ENCODE results near the gene TNNI2. TPM values are rescaled to one million over a fixed set of nuclear protein-coding genes. Genes with fewer than 3 reads are reported as not detected.
"Not testable (repeated sequence)": the region's sequence is repeated elsewhere in the genome, so short reads cannot be mapped to it uniquely, and the experiment has no call there.

Gene TNNI2
- 10.6 TPM for polyA plus RNA-seq (2013, experiment 1 of 2; ENCODE audit: insufficient read length)
- polyA plus RNA-seq (2013, experiment 2 of 2; ENCODE audit: insufficient read length) = 10.9 TPM

DNA sequence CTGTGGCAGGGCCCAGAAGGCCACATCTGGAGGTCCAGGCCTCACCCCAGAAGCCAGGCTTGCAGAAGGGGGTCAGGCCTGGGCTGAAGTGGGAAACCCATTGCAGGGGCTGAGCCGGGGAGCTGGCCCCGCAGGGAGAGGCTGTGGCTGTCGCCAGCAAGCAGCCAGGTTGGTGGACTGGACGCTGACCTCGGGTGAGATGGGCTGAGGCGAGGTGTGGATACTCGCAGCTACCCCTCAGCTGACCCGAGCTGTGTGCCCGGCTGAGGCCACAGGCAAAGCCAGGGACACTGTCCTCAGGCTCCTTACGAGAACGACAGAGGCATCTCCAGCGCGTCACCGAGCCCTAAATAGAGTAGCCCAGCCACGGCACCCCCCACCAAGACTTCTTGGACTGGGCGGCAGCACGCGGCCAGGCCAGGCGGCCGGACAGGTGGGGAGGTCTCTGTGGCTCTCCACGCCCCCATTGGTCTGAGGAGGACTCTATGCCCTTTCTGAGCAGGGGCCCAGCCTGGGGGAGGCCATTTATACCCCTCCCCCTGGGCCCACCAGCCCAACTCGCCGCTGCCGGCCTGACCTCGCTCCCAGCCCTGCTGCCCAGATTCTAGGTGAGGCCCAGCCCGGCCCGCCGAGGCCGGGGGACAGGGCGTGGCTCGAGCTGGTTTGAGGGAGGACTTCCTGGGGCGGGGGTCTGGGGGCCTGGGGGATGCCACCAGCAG lies at the start of gene TNNI2:
Gene TNNI2 (plus strand): TSS at position 556 of the 719 bp plus-strand sequence. CDS start 716 bp downstream, outside the sequence.
- DNase-seq = no peak

DNA sequence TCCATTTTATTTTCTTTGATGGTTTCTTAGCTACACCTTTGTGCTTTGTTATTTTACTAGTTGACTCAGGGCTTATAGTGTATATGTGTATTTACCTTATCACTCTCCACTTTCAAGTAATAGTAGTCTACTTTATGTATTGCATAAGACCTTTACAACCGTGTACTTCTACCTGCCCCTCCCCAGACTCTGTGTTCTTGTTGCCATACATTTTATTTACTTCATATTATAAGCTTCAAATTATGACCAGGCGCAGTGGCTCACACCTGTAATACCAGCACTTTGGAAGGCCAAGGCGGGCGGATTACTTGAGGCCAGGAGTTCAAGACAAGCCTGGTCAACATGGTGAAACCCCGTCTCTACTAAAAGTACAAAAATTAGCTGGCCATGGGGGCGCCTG lies 46.9 kb upstream of the TNNI2 start:
- DNase-seq = no peak

DNA sequence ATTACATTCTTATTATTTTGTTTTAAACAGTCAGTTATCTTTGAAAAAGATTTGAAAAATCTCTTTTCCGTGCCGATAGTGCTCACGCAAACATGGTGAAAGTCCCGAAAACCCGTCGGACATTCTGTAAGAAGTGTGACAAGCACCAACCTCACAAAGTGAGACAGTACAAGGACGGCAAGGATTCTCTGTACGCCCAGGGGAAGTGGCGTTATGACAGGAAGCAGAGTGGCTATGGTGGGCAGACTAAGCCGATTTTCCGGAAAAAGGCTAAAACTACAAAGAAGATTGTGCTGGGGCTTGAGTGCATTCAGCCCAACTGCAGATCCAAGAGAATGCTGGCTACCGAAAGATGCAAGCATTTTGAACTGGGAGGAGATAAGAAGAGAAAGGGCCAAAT lies 46.3 kb upstream of the TNNI2 start:
- no peak for DNase-seq

- DNase-seq = no peak
Measured at GRCh38 chr11:1793081-1793480, 45.7 kb upstream of the TNNI2 start.

GRCh38 chr11:1796413-1797011 lies 42.3 kb upstream of the TNNI2 start:
- DNase-seq = no peak

- DNase-seq = no peak
Measured at GRCh38 chr11:1797391-1798125, 41.2 kb upstream of the TNNI2 start.

DNA sequence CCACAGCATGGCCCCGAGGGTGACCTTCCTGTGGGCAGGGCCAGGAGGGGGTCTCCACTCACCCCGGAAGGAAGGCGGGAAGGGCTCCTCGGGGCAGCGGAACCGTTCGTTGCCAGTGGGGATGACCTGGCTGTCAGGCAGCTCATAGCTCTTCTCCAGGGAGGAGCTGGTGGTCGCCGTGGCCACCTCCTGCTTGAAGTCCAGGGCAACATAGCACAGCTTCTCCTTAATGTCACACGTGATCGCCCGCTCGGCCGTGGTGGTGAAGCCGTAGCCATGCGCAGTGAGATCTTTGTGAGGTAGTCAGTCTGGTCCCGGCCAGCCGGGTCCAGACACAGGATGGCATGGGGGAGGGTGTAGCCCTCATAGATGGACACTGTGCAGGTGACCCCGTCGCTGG lies 35.5 kb upstream of the TNNI2 start:
- DNase-seq = no peak

DNA sequence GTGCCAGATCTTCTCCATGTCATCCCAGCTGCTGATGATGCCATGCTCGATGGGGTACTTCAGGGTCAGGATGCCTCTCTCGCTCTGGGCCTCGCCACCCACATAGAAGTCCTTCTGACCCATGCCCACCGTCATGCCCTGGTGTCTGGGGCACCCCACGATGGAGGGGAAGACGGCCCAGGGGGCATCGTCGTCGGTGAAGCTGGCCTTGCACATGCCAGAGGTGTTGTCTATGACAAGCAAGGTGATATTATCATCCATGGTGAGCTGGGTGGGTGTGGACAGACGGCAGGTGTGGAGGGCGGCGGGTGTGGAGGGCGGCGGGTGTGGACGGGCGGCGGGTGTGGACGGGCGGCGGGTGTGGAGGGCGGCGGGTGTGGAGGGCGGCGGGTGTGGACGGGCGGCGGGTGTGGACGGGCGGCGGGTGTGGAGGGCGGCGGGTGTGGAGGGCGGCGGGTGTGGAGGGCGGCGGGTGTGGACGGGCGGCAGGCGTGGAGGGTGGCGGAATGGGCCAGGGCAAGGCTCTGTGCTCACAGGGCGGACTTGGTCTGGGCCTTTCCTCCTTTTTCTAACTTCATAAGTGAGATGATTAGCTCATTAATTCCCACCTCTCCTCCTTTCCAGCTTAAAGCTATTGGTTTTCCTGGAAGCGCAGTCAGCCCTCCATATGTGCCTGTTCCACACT lies 34.8 kb upstream of the TNNI2 start:
- not testable (repeated sequence) for DNase-seq

DNA sequence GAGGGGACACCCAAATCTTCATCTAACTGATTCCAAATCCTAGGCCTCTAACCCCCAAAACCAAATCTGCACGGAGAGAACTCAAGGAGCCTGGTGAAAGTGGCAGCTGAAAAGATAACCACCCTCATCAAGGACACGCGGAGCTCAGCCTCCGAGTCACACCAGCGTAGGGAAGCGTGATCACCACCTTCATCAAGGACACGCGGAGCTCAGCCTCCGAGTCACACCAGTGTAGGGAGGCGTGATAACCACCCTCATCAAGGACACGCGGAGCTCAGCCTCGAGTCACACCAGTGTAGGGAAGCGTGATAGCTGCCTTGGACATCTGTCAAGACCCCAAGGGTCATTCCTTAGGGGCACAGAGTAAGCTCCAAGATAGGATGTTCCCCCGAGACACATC lies 33.3 kb upstream of the TNNI2 start:
- DNase-seq = no peak

DNA sequence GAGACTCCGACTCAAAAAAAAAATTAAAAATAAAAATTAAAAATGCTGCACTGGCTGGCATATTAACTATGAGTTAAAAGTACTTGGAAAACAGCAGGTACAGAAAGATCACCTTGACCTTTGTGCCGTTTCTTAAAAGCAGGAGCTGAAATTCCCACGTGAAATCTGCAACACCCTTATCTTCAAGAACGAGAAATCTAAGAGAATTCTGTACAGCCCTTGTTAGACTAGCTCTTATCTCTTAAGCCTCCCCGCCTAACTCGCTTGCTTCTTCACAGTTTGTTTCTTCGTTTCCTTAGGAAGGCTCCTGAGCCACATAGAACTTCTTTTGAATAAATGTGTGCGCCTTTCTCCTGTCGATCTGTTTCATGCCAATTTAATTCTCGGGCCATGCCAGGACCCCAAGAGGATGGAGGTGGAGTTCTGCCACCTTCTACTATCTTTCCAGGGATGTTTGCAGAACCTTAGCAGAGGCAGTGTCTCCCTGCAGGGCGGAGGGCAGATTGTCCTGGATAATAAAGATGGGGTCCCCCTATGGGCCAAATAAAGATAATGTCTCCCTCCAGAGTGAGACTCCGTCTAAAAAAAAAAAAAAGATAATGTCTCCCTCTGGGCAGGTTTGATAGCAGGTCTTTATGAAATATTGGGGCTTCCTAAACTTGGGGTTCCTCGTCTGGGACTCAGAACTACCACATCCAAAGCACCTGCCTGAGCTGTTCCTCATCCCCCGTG lies 31.4 kb upstream of the TNNI2 start:
- no peak for DNase-seq

GRCh38 chr11:1810761-1811160 lies 28.0 kb upstream of the TNNI2 start:
- DNase-seq = no peak

DNA sequence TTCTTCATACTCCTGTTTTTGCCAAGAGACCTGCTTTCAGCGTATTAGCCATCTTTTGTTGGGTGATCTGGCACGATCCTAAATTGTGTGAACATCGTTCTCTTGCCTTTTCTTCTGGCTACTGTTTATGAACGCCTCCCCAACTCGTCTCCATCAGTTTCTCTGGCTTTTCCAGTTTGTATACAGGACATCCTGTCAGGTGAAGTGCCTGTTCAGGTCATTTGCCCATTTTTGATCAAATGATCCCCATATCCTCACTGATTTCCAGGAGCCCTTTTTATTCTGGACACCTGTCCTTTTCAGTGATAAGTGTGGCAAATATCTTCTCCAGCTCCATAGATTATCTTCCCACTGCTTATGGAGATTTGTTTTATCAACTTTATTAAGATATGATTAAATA lies 26.5 kb upstream of the TNNI2 start:
- no peak for DNase-seq

DNA sequence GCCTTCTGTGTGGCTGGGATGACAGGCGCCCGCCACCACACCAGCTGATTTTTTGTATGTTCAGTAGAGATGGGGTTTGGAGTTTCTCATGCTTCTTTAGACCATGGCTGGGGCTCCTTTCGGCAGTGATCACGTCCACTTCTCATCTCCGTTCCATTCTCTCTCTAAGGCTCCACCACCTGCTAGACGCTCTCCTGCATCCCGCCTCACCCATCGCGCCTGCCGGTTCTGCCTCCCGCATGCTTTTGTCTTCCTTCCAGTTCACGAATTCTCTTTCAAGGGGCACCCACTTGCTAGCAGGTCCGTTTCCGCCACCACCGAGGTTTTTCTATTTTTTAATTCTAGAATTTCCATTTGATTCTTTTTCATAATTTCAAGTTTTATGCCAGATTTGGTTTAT lies 26.0 kb upstream of the TNNI2 start:
- no peak for DNase-seq

DNA sequence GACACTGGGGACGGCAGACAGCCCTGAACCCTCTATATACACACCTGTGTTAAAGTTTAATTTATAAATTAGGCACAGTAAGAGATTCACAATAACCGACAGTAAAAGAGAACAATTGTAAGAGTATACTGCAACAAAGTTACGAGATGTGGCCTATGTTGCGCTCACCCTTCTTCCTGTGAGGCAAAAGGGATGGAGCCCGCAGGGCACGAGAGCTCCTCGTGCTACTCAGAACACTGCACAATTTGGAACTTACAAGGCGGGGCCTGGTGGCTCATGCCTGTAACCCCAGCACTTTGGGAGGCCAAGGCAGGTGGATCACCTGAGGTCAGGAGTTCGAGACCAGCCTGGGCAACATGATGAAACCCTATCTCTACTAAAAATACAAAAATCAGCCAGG lies 25.4 kb upstream of the TNNI2 start:
- not testable (repeated sequence) for DNase-seq

- no peak for DNase-seq
Measured at GRCh38 chr11:1814691-1815090, 24.1 kb upstream of the TNNI2 start.

GRCh38 chr11:1815311-1815710 lies 23.5 kb upstream of the TNNI2 start:
- DNase-seq = no peak

GRCh38 chr11:1815751-1816150 lies 23.0 kb upstream of the TNNI2 start:
- no peak for DNase-seq

GRCh38 chr11:1817000-1817399 lies 21.8 kb upstream of the TNNI2 start:
- no peak for DNase-seq

- DNase-seq = no peak
Measured at GRCh38 chr11:1817511-1817910, 21.3 kb upstream of the TNNI2 start.

DNA sequence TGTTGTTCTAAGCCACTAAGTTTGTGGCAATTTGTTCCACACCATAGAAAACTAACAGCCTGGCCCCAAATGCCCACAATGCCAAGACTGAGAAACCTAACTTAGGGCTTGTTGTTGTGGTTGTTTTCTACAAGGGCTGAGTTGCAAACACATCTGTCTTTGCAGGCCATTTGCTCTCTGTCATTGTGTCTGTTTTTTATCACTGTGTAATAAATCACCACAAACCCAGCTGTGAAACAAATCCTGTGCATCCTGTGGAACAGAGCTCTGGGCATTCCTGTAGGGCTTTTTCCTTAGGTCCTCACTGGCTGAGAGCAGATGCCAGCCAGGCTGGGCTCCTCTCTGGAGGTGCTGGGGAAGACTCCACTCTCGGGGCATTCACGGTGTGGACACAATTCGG lies 19.7 kb upstream of the TNNI2 start:
- no peak for DNase-seq

GRCh38 chr11:1820463-1821325 lies 18.1 kb upstream of the TNNI2 start:
- DNase-seq = peak; percentile 54
